ENCODE data around the gene TTC39C.

DNA sequence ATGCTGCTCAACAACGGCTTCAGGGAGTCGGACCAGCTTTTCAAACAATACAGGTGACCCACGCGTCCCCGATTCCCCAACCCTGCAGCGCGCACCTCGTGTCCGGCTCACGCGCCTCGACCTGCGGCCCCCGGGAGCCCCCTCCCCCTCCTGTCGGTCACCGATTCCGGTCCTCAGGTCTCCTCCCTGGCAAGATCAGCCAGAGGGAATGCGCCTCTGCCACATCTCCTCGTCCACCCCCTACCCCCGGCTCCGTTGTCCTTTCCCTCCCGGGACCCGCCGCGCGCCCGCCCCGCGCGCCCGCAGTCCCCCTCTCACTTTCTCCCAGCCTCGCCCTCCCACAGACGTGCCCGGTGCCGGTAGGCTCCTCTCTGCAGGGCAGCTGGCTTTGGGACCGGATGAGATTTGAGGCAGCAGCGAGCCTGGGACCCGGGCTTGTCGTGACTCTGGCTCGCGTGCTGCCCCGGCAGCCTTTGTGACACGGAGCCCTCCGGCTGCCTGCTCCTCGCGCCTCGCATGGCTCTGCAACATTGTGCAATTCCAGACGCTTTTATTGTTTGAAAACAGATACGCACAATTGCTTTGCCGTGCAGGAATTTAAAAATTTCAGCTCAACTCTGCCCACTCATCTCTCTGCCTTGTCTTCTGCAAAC is 558 bp downstream of the TTC39C start:
- TF ChIP-seq, protein P1, sequence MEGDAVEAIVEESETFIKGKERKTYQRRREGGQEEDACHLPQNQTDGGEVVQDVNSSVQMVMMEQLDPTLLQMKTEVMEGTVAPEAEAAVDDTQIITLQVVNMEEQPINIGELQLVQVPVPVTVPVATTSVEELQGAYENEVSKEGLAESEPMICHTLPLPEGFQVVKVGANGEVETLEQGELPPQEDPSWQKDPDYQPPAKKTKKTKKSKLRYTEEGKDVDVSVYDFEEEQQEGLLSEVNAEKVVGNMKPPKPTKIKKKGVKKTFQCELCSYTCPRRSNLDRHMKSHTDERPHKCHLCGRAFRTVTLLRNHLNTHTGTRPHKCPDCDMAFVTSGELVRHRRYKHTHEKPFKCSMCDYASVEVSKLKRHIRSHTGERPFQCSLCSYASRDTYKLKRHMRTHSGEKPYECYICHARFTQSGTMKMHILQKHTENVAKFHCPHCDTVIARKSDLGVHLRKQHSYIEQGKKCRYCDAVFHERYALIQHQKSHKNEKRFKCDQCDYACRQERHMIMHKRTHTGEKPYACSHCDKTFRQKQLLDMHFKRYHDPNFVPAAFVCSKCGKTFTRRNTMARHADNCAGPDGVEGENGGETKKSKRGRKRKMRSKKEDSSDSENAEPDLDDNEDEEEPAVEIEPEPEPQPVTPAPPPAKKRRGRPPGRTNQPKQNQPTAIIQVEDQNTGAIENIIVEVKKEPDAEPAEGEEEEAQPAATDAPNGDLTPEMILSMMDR (conservative IDR thresholded peaks at IDR 0.05; ENCODE audit: low read depth, low read length), result no peak
- no peak for TF ChIP-seq EZH2 (IDR thresholded peaks at IDR 0.05; ENCODE audit: borderline replicate concordance, low read depth, low read length, poor library complexity, severe bottlenecking)
